ENCODE results near the gene TNFAIP8. TPM values are rescaled to one million over a fixed set of nuclear protein-coding genes. Genes with fewer than 3 reads are reported as not detected.

Gene TNFAIP8
- total and polyA plus RNA-seq, 9 of the 15 experiments (the other 6 are each of a cell fraction or from before 2014, with no cell fraction given), result 29.9 to 52.2 (median 44.8) TPM

GRCh38 chr5:119379942-119380547, 24.2 kb downstream of the TNFAIP8 start (continued):
- TF ChIP-seq IRF9 (tag; IDR thresholded peaks at IDR 0.05) (no peak), DACH1 (IDR thresholded peaks at IDR 0.05; ENCODE audit: partially characterized antibody) (no peak), ZNF518B (CRISPR knock-in tag; IDR thresholded peaks at IDR 0.05) (no peak), NR4A1 (CRISPR knock-in tag; IDR thresholded peaks at IDR 0.05) (no peak), NR4A1 (tag; IDR thresholded peaks at IDR 0.05) (no peak), SNRNP70 (optimal IDR thresholded peaks at IDR 0.05; ENCODE audit: low read depth, low read length) (no peak), ADNP (tag; IDR thresholded peaks at IDR 0.05) (0 out of 2 replicates have a peak, but pooled peaks have one; percentile 12), MEF2D (tag; conservative IDR thresholded peaks at IDR 0.05; ENCODE audit: low read depth) (no peak), RBM22 (IDR thresholded peaks at IDR 0.05; ENCODE audit: low read depth, low read length, poor library complexity, severe bottlenecking) (no peak), BRD9 (IDR thresholded peaks at IDR 0.05; ENCODE audit: low read depth, partially characterized antibody) (no peak), TAL1 (IDR thresholded peaks at IDR 0.05) (peak; percentile 66), POLR2B (IDR thresholded peaks at IDR 0.05; ENCODE audit: low read depth, partially characterized antibody) (no peak)
